Gastroesophageal sphincter (tissue), 3 donors: ENCODE data around the gene GOLIM4.

Experiments
- EP300 ChIP-seq: sonication (generic); formaldehyde crosslinking; IDR thresholded peaks from one replicate; pipeline ENCODE4 v1.6.1; 2017; ENCODE audit warnings: antibody characterized with exemption, mild to moderate bottlenecking
- POLR2A ChIP-seq, 2 donors: fragments of 450-650 bp; IDR thresholded peaks; one replicate each; pipeline ENCODE4 v1.6.1; 2017; ENCODE audit warnings: antibody characterized with exemption in 2 of 2, mild to moderate bottlenecking in 2 of 2, moderate library complexity in 1 of 2
- POLR2AphosphoS5 ChIP-seq: sonication (generic); formaldehyde crosslinking; IDR thresholded peaks from one replicate; pipeline ENCODE4 v1.6.1; 2017; ENCODE audit warnings: antibody characterized with exemption
- TF ChIP-seq, protein P1 (sequence below), 4 experiments: fragments of 200-600 bp in 2 of 4; fragments of 450-650 bp in 2 of 4; sonication (generic) in 1 of 4; IDR thresholded peaks; one replicate each; pipeline ENCODE4 v1.5.1; 2017 to 2019; ENCODE audit warnings: antibody characterized with exemption in 4 of 4, mild to moderate bottlenecking in 2 of 4, moderate library complexity in 2 of 4

DNA sequence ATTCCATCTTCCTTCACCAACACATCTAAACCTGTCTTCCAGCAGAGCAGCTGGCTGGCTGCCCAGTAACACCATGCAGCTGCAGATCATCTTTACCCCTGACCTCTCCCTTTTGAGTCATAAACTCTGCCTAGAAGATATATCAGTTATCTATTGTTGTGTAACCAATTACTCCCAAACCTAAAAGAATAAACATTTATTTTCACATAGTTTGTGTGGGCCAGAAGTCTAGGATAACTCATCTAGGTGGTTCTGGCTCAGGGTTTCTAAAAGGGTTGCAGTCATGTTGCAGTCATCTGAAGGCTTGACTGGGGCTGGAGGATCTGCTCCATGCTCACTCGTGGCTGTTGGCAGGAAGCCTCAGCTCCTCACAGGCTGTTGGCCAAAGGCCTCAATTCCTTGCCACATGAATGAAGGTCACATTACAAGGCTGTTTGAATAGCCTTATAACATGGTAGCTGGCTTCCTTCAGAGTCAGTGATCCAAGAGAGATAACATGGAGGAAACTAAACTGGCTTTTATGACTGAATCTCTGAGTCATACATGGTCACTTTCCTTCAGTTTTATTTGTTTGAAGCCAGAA, 92.8 kb downstream of the GOLIM4 start:
- TF ChIP-seq POLR2A (IDR thresholded peaks at IDR 0.05) (no peak), POLR2AphosphoS5 (no peak), EP300 (no peak)
- TF ChIP-seq, protein P1, sequence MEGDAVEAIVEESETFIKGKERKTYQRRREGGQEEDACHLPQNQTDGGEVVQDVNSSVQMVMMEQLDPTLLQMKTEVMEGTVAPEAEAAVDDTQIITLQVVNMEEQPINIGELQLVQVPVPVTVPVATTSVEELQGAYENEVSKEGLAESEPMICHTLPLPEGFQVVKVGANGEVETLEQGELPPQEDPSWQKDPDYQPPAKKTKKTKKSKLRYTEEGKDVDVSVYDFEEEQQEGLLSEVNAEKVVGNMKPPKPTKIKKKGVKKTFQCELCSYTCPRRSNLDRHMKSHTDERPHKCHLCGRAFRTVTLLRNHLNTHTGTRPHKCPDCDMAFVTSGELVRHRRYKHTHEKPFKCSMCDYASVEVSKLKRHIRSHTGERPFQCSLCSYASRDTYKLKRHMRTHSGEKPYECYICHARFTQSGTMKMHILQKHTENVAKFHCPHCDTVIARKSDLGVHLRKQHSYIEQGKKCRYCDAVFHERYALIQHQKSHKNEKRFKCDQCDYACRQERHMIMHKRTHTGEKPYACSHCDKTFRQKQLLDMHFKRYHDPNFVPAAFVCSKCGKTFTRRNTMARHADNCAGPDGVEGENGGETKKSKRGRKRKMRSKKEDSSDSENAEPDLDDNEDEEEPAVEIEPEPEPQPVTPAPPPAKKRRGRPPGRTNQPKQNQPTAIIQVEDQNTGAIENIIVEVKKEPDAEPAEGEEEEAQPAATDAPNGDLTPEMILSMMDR (IDR thresholded peaks at IDR 0.05), result no peak
